Loucy (cell line): ENCODE results near the gene NLRC5.

ENCODE experiments used
- CTCF ChIP-seq: fragments of 200-600 bp; sonication (generic); conservative IDR thresholded peaks from 2 replicates; pipeline ENCODE4 v1.5.1; 2014; ENCODE audit warnings: mild to moderate bottlenecking, antibody characterized with exemption, low read length
- EZH2phosphoT487 ChIP-seq: fragments of 200-600 bp; IDR thresholded peaks from 2 replicates; pipeline ENCODE4 v1.6.1; 2018; ENCODE audit warnings: antibody characterized with exemption, mild to moderate bottlenecking, moderate library complexity, borderline replicate concordance

GRCh38 chr16:56964243-56965148, 24.9 kb upstream of the NLRC5 start:
- TF ChIP-seq CTCF (peak; percentile 100), EZH2phosphoT487 (no peak)
